ENCODE measurements around the gene PKD1.
"Not testable (repeated sequence)": the region's sequence is repeated elsewhere in the genome, so short reads cannot be mapped to it uniquely, and the experiment has no call there.

PKD1 gene

GRCh38 chr16:2124694-2125444 is 10.8 kb downstream of the PKD1 start:
- DNase-seq (ENCODE audit: low read depth); H3K4me3 ChIP-seq (ENCODE audit: low read length): not testable (repeated sequence)

- H3K4me3 ChIP-seq (ENCODE audit: low read length); DNase-seq (ENCODE audit: low read depth): not testable (repeated sequence)
Observed at GRCh38 chr16:2124377-2124693, 11.4 kb downstream of the PKD1 start.

GRCh38 chr16:2123706-2124376 is 11.9 kb downstream of the PKD1 start:
- not testable (repeated sequence) for H3K4me3 ChIP-seq (ENCODE audit: low read length); DNase-seq (ENCODE audit: low read depth)

GRCh38 chr16:2122934-2123683 is 12.6 kb downstream of the PKD1 start:
- DNase-seq (ENCODE audit: low read depth); H3K4me3 ChIP-seq (ENCODE audit: low read length): not testable (repeated sequence)

GRCh38 chr16:2122429-2122828 is 13.3 kb downstream of the PKD1 start:
- TF ChIP-seq CTCF (conservative IDR thresholded peaks at IDR 0.05; ENCODE audit: low read depth, low read length) = no peak
- no peak overlapping the region for H3K4me3 ChIP-seq (ENCODE audit: low read length)
- no peak for DNase-seq (ENCODE audit: low read depth)

- no peak for DNase-seq (ENCODE audit: low read depth)
- TF ChIP-seq CTCF (conservative IDR thresholded peaks at IDR 0.05; ENCODE audit: low read depth, low read length) = no peak
- H3K4me3 ChIP-seq (ENCODE audit: low read length) = no peak overlapping the region
Observed at GRCh38 chr16:2121853-2122252, 13.8 kb downstream of the PKD1 start.

- TF ChIP-seq CTCF (conservative IDR thresholded peaks at IDR 0.05; ENCODE audit: low read depth, low read length) = peak; percentile 27
- not testable (repeated sequence) for DNase-seq (ENCODE audit: low read depth); H3K4me3 ChIP-seq (ENCODE audit: low read length)
Observed at GRCh38 chr16:2121325-2121724, 14.4 kb downstream of the PKD1 start.

GRCh38 chr16:2117960-2118722 is 17.6 kb downstream of the PKD1 start:
- DNase-seq (ENCODE audit: low read depth); H3K4me3 ChIP-seq (ENCODE audit: low read length): not testable (repeated sequence)

- not testable (repeated sequence) for DNase-seq (ENCODE audit: low read depth); H3K4me3 ChIP-seq (ENCODE audit: low read length)
Observed at GRCh38 chr16:2117341-2117740, 18.4 kb downstream of the PKD1 start.

GRCh38 chr16:2116428-2116827 is 19.3 kb downstream of the PKD1 start:
- DNase-seq (ENCODE audit: low read depth); H3K4me3 ChIP-seq (ENCODE audit: low read length): not testable (repeated sequence)
